Natural killer cell (primary cell): ENCODE measurements around the gene LIPT2. TPM values are rescaled to one million over a fixed set of nuclear protein-coding genes. Genes with fewer than 3 reads are reported as not detected.
A peak's percentile ranks its signal among the peaks of the same experiment; 100 is the strongest.

Experiments
- ATAC-seq, 3 donors: fragments of 150-1000 bp in 2 of 3; fragments of 200-7000 bp in 1 of 3; cut with Tn5 transposase; 1 replicate in 1 of 3; 2 replicates in 2 of 3; pipeline ENCODE4 v1.10.0; 2021; ENCODE audit warnings: mild to moderate bottlenecking in 2 of 3, moderate library complexity in 2 of 3
- DNase-seq, 2 donors: peaks; one replicate each; pipeline versions ENCODE4 v3.0.0 to v3.0.0-alpha.2; 2013 to 2021; ENCODE audit warnings: mixed read lengths in 1 of 2
- H3K27ac ChIP-seq: one replicate; pipeline ENCODE4 v1.5.1; 2013; ENCODE audit warnings: mild to moderate bottlenecking, low read length
- H3K27me3 ChIP-seq: one replicate; pipeline ENCODE4 v1.6.1; 2013; ENCODE audit warnings: low read length; ENCODE audit not compliant: control insufficient read depth, insufficient read depth
- H3K36me3 ChIP-seq: one replicate; pipeline ENCODE4 v1.6.1; 2013; ENCODE audit warnings: low read length; ENCODE audit not compliant: control insufficient read depth, insufficient read depth
- H3K4me1 ChIP-seq: one replicate; pipeline ENCODE4 v1.6.1; 2013; ENCODE audit warnings: low read length; ENCODE audit not compliant: control insufficient read depth, insufficient read depth
- H3K4me3 ChIP-seq: one replicate; pipeline ENCODE4 v1.5.1; 2013; ENCODE audit warnings: low read length
- H3K9me3 ChIP-seq: one replicate; pipeline ENCODE4 v1.6.1; 2013; ENCODE audit warnings: low read length; ENCODE audit not compliant: control insufficient read depth, insufficient read depth
- H3K27ac Mint-ChIP-seq, 2 donors: one replicate each; pipeline ENCODE4 v1.8.0; 2022; ENCODE audit warnings: mild to moderate bottlenecking in 2 of 2, mixed read lengths in 2 of 2, moderate library complexity in 1 of 2
- H3K27me3 Mint-ChIP-seq, 2 donors: one replicate each; pipeline ENCODE4 v1.8.0; 2022; ENCODE audit warnings: low read depth in 2 of 2, mixed read lengths in 2 of 2
- H3K36me3 Mint-ChIP-seq: one replicate; pipeline ENCODE4 v1.8.0; 2022; ENCODE audit warnings: mixed read lengths
- H3K4me1 Mint-ChIP-seq, 2 donors: one replicate each; pipeline ENCODE4 v1.8.0; 2022; ENCODE audit warnings: mixed read lengths in 2 of 2
- H3K4me3 Mint-ChIP-seq: one replicate; pipeline ENCODE4 v1.8.0; 2022; ENCODE audit warnings: mild to moderate bottlenecking, moderate library complexity, mixed read lengths
- H3K9me3 Mint-ChIP-seq, 2 donors: one replicate each; pipeline ENCODE4 v1.8.0; 2022; ENCODE audit warnings: mixed read lengths in 2 of 2
- CTCF ChIP-seq: fragments of 200-600 bp; IDR thresholded peaks from one replicate; pipeline ENCODE4 v1.8.0; 2022; ENCODE audit warnings: antibody characterized with exemption
- WGBS: methylation state at CpG from one replicate; pipeline ENCODE4 v1.1.7; 2013; ENCODE audit warnings: missing lambda C conversion rate; ENCODE audit not compliant: insufficient coverage; 5-methylcytosine and 5-hydroxymethylcytosine counted together
- intact Hi-C: fragments of 100-400 bp; cut with micrococcal nuclease; formaldehyde crosslinking; loops from one replicate; pipeline ENCODE4 v1.14.2; 2022
- total RNA-seq, 4 donors: library from RNA; stranded (reverse); fragments of 120-200 nt in 1 of 4; gene quantifications; one replicate each; pipeline versions ENCODE4 v1.2.3 to v1.2.4, GENCODE V29; 2013 to 2022

LIPT2 gene
- total RNA-seq, 3 donors from 2014 or later (not counting 1 experiment from before 2014, with no cell fraction given) = 0.99 to 4.1 (median 3.1) TPM

DNA sequence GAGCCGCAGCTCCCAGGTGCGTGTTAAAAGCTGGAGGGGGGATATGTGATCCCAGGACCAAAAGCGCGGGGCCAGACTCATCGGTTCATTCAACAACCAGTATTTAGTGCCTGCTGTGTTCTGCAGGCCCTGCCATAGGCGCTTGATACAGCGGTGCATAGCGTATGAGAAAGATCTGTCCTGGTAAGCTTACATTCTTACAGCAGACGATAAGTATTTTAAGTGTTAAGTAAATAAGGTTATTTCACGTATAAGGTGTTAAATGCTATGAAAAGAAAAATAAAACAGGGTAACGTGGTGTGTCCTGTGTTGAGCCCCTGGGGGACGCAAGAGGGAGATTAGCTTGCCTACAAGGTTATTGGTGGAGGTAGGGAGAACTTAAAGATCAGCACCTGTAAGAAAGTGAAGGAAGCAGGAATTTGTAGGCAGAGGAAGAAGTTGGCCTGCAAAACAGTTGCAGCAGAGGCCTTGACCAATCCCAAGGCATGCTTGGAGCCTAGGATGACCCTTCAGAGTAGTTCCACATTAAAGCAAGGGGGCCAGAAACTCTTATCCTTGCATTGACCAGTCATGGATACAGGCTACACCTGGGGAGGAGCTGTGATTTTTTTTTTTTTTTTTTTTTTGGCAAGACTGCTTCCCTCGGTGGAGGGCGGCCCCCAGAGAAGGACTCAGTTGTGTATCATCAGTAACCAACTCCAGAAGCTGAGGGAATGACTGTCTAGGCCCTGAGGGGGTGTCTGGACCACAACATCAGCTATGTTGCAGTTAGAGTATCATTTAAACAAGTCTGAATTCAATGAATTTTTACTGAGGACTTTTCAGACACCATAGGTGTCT lies 487 bp upstream of the LIPT2 start:
- Histone ChIP-seq H3K9me3 (no peaks in the 10 kb centered on the region), H3K27ac (peak overlapping the region; percentile 60), H3K4me3 (peak overlapping the region; percentile 44), H3K36me3 (no peaks in the 10 kb centered on the region), H3K4me1 (peaks cover 14% of the 10 kb centered on the region), H3K27me3 (no peaks in the 10 kb centered on the region)
- intact Hi-C loops = loop anchor here (1.0 to 5.0 kb wide), 3 partner anchors 96 to 1323 kb away; partner anchors contain the start of genes PGM2L1, POLD3 and UVRAG
- no peak for TF ChIP-seq CTCF
- Mint-ChIP-seq H3K36me3 (no peaks in the 10 kb centered on the region), H3K27ac (peak overlapping the region; percentile 76 to 84), H3K9me3 (peaks cover 0 to 2% of the 10 kb centered on the region in 2 donors), H3K27me3 (no peaks in the 10 kb centered on the region), H3K4me3 (peak overlapping the region; percentile 83), H3K4me1 (peaks cover 17% of the 10 kb centered on the region in 2 donors)
- DNase-seq = peak in 1 of 2 donors; percentile 9
- WGBS = 12% methylated on average over 14 of the region's 14 CpGs
- no peak for ATAC-seq

- no peaks in the 10 kb centered on the region for H3K27me3 Mint-ChIP-seq
- 76% methylated on average over 11 of the region's 11 CpGs for WGBS
These were observed 1.4 kb downstream of the LIPT2 start for GRCh38 chr11:74492084-74492483.

GRCh38 chr11:74490941-74491340 lies 2.6 kb downstream of the LIPT2 start:
- no peaks in the 10 kb centered on the region for H3K9me3 Mint-ChIP-seq
- no peaks in the 10 kb centered on the region for H3K27me3 ChIP-seq
- no peaks in the 10 kb centered on the region for H3K9me3 ChIP-seq
- no peak for TF ChIP-seq CTCF
- H3K4me3 Mint-ChIP-seq = no peak overlapping the region
- intact Hi-C loops = loop anchor here (5.0 kb wide), 1 partner anchor 1326 kb away; the partner anchor contains the start of gene UVRAG
- peaks cover 14% of the 10 kb centered on the region for H3K4me1 ChIP-seq
- no peak overlapping the region for H3K27ac Mint-ChIP-seq
- no peak overlapping the region for H3K27ac ChIP-seq
- DNase-seq (no peak), ATAC-seq (no peak)
- H3K4me1 Mint-ChIP-seq = peaks cover 17% of the 10 kb centered on the region in 2 donors
- H3K36me3 Mint-ChIP-seq = no peaks in the 10 kb centered on the region
- H3K27me3 Mint-ChIP-seq = no peaks in the 10 kb centered on the region
- no peaks in the 10 kb centered on the region for H3K36me3 ChIP-seq
- 99% methylated on average over 4 of the region's 4 CpGs for WGBS
- no peak overlapping the region for H3K4me3 ChIP-seq

More at GRCh38 chr11:74492084-74492483, 1.4 kb downstream of the LIPT2 start:
- peak in 1 of 2 donors; percentile 13 for DNase-seq
- intact Hi-C loops = loop anchor here (5.0 kb wide), 1 partner anchor 1325 kb away; the partner anchor contains the start of gene UVRAG
- H3K36me3 Mint-ChIP-seq = no peaks in the 10 kb centered on the region
- peak overlapping the region; percentile 16 to 53 for H3K27ac Mint-ChIP-seq
- H3K9me3 Mint-ChIP-seq = peaks cover 0 to 1% of the 10 kb centered on the region in 2 donors
- Histone ChIP-seq H3K9me3 (no peaks in the 10 kb centered on the region), H3K4me1 (peaks cover 14% of the 10 kb centered on the region), H3K4me3 (no peak overlapping the region), H3K27ac (no peak overlapping the region), H3K36me3 (no peaks in the 10 kb centered on the region), H3K27me3 (no peaks in the 10 kb centered on the region)
- H3K4me3 Mint-ChIP-seq = peak overlapping the region; percentile 69
- ATAC-seq = no peak
- H3K4me1 Mint-ChIP-seq = peaks cover 17% of the 10 kb centered on the region in 2 donors
- TF ChIP-seq CTCF = no peak
